ENCODE results near the gene EIF4H. TPM values are rescaled to one million over a fixed set of nuclear protein-coding genes. Genes with fewer than 3 reads are reported as not detected.
"Not testable (repeated sequence)": the region's sequence is repeated elsewhere in the genome, so short reads cannot be mapped to it uniquely, and the experiment has no call there.

The EIF4H gene
- total RNA-seq, 2 experiments from 2014 or later: 441 to 496 TPM

- Mint-ChIP-seq H3K27me3 (no peaks in the 10 kb centered on the region), H3K36me3 (ENCODE audit: low read depth) (peaks cover 76% of the 10 kb centered on the region), H3K9me3 (ENCODE audit: low read depth) (no peaks in the 10 kb centered on the region), H3K4me3 (no peak overlapping the region), H3K4me1 (peaks cover 60% of the 10 kb centered on the region), H3K27ac (peak overlapping the region; percentile 60)
- no peak for DNase-seq
- POLR2A ChIA-PET: no interaction called here
- CTCF ChIA-PET: interaction anchor here (0.7 to 1.0 kb wide), 2 partner anchors 15 to 21 kb away, joined by 3 to 5 read pairs; no protein-coding TSS in a partner anchor
- intact Hi-C loops (cut with DNase I, micrococcal nuclease): no loop called here
- no peak for ATAC-seq
Measured at GRCh38 chr7:74185636-74186035, 11.5 kb downstream of the EIF4H start.

- ATAC-seq: no peak
- no peak for DNase-seq
- Mint-ChIP-seq H3K4me3 (no peak overlapping the region), H3K9me3 (ENCODE audit: low read depth) (no peaks in the 10 kb centered on the region), H3K4me1 (peaks cover 38% of the 10 kb centered on the region), H3K27ac (peak overlapping the region; percentile 14), H3K36me3 (ENCODE audit: low read depth) (peaks cover 72% of the 10 kb centered on the region), H3K27me3 (no peaks in the 10 kb centered on the region)
- POLR2A ChIA-PET: no interaction called here
- CTCF ChIA-PET: interaction anchor here (2.1 to 6.8 kb wide), 2 partner anchors 15 to 18 kb away, joined by 6 to 39 read pairs; no protein-coding TSS in a partner anchor
- intact Hi-C loops (cut with DNase I, micrococcal nuclease): no loop called here
Measured at GRCh38 chr7:74187915-74188675, 13.9 kb downstream of the EIF4H start.

GRCh38 chr7:74190259-74190658 lies 16.1 kb downstream of the EIF4H start:
- ChIA-PET POLR2A (interaction anchor here (1.3 kb wide), 1 partner anchor 12 kb away, joined by 7 read pairs; no protein-coding TSS in a partner anchor), CTCF (interaction anchor here (0.7 to 6.8 kb wide), 7 partner anchors 10 to 210 kb away, joined by 3 to 39 read pairs (median 3); no protein-coding TSS in a partner anchor)
- Mint-ChIP-seq H3K4me1 (peaks cover 21% of the 10 kb centered on the region), H3K36me3 (ENCODE audit: low read depth) (peaks cover 78% of the 10 kb centered on the region), H3K27ac (no peak overlapping the region), H3K4me3 (no peak overlapping the region), H3K9me3 (ENCODE audit: low read depth) (no peaks in the 10 kb centered on the region), H3K27me3 (no peaks in the 10 kb centered on the region)
- ATAC-seq (no peak), DNase-seq (no peak)
- intact Hi-C loops (cut with DNase I, micrococcal nuclease): no loop called here

- H3K9me3 Mint-ChIP-seq (ENCODE audit: low read depth): no peaks in the 10 kb centered on the region
- peaks cover 78% of the 10 kb centered on the region for H3K36me3 Mint-ChIP-seq (ENCODE audit: low read depth)
- peaks cover 12% of the 10 kb centered on the region for H3K4me1 Mint-ChIP-seq
- H3K27me3 Mint-ChIP-seq: no peaks in the 10 kb centered on the region
- ChIA-PET POLR2A (interaction anchor here (1.0 to 1.1 kb wide), 2 partner anchors 11 to 13 kb away, joined by 4 read pairs; no protein-coding TSS in a partner anchor), CTCF (interaction anchor here (0.9 to 6.8 kb wide), 6 partner anchors 9 to 214 kb away, joined by 3 to 39 read pairs (median 4); no protein-coding TSS in a partner anchor)
- DNase-seq (no peak), ATAC-seq (no peak)
- intact Hi-C loops (cut with DNase I, micrococcal nuclease): no loop called here
- peak overlapping the region; percentile 19 for H3K27ac Mint-ChIP-seq
- H3K4me3 Mint-ChIP-seq: no peak overlapping the region
Measured at GRCh38 chr7:74191231-74191630, 17.1 kb downstream of the EIF4H start.

GRCh38 chr7:74193054-74193453 lies 18.9 kb downstream of the EIF4H start:
- H3K4me3 Mint-ChIP-seq: no peak overlapping the region
- intact Hi-C loops (cut with DNase I, micrococcal nuclease): no loop called here
- no peak for ATAC-seq
- CTCF ChIA-PET: interaction anchor here (0.6 to 6.8 kb wide), 6 partner anchors 9 to 306 kb away, joined by 3 to 39 read pairs (median 4); no protein-coding TSS in a partner anchor
- no peaks in the 10 kb centered on the region for H3K27me3 Mint-ChIP-seq
- peak overlapping the region; percentile 10 for H3K27ac Mint-ChIP-seq
- DNase-seq: no peak
- H3K4me1 Mint-ChIP-seq: peaks cover 4% of the 10 kb centered on the region
- no peaks in the 10 kb centered on the region for H3K9me3 Mint-ChIP-seq (ENCODE audit: low read depth)
- peaks cover 73% of the 10 kb centered on the region for H3K36me3 Mint-ChIP-seq (ENCODE audit: low read depth)
- POLR2A ChIA-PET: interaction anchor here (0.9 to 1.4 kb wide), 5 partner anchors 9 to 19 kb away, joined by 3 to 12 read pairs (median 4); partner anchors contain the start of gene EIF4H

- Mint-ChIP-seq H3K4me1 (peaks cover 4% of the 10 kb centered on the region), H3K36me3 (ENCODE audit: low read depth) (peaks cover 64% of the 10 kb centered on the region), H3K27me3 (no peaks in the 10 kb centered on the region), H3K9me3 (ENCODE audit: low read depth) (no peaks in the 10 kb centered on the region), H3K27ac (no peak overlapping the region), H3K4me3 (no peak overlapping the region)
- ATAC-seq (no peak), DNase-seq (no peak)
- POLR2A ChIA-PET: interaction anchor here (0.5 to 1.4 kb wide), 4 partner anchors 10 to 19 kb away, joined by 3 to 4 read pairs (median 3); partner anchors contain the start of gene EIF4H
- CTCF ChIA-PET: interaction anchor here (0.7 to 6.8 kb wide), 7 partner anchors 10 to 720 kb away, joined by 3 to 39 read pairs (median 4); no protein-coding TSS in a partner anchor
- intact Hi-C loops (cut with DNase I, micrococcal nuclease): no loop called here
Measured at GRCh38 chr7:74193913-74194312, 19.8 kb downstream of the EIF4H start.

GRCh38 chr7:74194686-74195085 lies 20.5 kb downstream of the EIF4H start:
- ChIA-PET CTCF (interaction anchor here (1.2 to 6.8 kb wide), 4 partner anchors 9 to 197 kb away, joined by 3 to 39 read pairs (median 5); no protein-coding TSS in a partner anchor), POLR2A (no interaction called here)
- H3K27me3 Mint-ChIP-seq: no peaks in the 10 kb centered on the region
- no peaks in the 10 kb centered on the region for H3K9me3 Mint-ChIP-seq (ENCODE audit: low read depth)
- no peak overlapping the region for H3K4me3 Mint-ChIP-seq
- ATAC-seq (no peak), DNase-seq (no peak)
- peaks cover 58% of the 10 kb centered on the region for H3K36me3 Mint-ChIP-seq (ENCODE audit: low read depth)
- peaks cover 4% of the 10 kb centered on the region for H3K4me1 Mint-ChIP-seq
- intact Hi-C loops (cut with DNase I, micrococcal nuclease): no loop called here
- H3K27ac Mint-ChIP-seq: peak overlapping the region; percentile 77

GRCh38 chr7:74195139-74195860 lies 21.1 kb downstream of the EIF4H start:
- DNase-seq; H3K4me1 Mint-ChIP-seq; ATAC-seq; POLR2A ChIA-PET; H3K4me3 Mint-ChIP-seq; CTCF ChIA-PET; intact Hi-C loops (cut with DNase I, micrococcal nuclease); H3K9me3 Mint-ChIP-seq (ENCODE audit: low read depth); H3K27me3 Mint-ChIP-seq: not testable (repeated sequence)
- peak overlapping the region; percentile 77 for H3K27ac Mint-ChIP-seq
- H3K36me3 Mint-ChIP-seq (ENCODE audit: low read depth): peaks cover 52% of the 10 kb centered on the region

- H3K9me3 Mint-ChIP-seq (ENCODE audit: low read depth); DNase-seq; H3K27ac Mint-ChIP-seq; H3K4me3 Mint-ChIP-seq; H3K4me1 Mint-ChIP-seq; intact Hi-C loops (cut with DNase I, micrococcal nuclease); H3K27me3 Mint-ChIP-seq; POLR2A ChIA-PET: not testable (repeated sequence)
- CTCF ChIA-PET: interaction anchor here (1.5 to 1.9 kb wide), 2 partner anchors 10 to 13 kb away, joined by 5 to 6 read pairs; no protein-coding TSS in a partner anchor
- peak; percentile 16 for ATAC-seq
- H3K36me3 Mint-ChIP-seq (ENCODE audit: low read depth): peaks cover 47% of the 10 kb centered on the region
Measured at GRCh38 chr7:74195968-74196654, 22.0 kb downstream of the EIF4H start.

GRCh38 chr7:74197449-74198124 lies 23.4 kb downstream of the EIF4H start:
- ATAC-seq: no peak
- H3K9me3 Mint-ChIP-seq (ENCODE audit: low read depth): no peaks in the 10 kb centered on the region
- no peak overlapping the region for H3K27ac Mint-ChIP-seq
- ChIA-PET POLR2A (interaction anchor here (0.6 kb wide), 1 partner anchor 13 kb away, joined by 3 read pairs; no protein-coding TSS in a partner anchor), CTCF (interaction anchor here (0.7 to 1.9 kb wide), 4 partner anchors 9 to 24 kb away, joined by 3 to 6 read pairs (median 4); no protein-coding TSS in a partner anchor)
- H3K27me3 Mint-ChIP-seq: no peaks in the 10 kb centered on the region
- peaks cover 39% of the 10 kb centered on the region for H3K36me3 Mint-ChIP-seq (ENCODE audit: low read depth)
- intact Hi-C loops (cut with DNase I, micrococcal nuclease): no loop called here
- no peak for DNase-seq
- peaks cover 4% of the 10 kb centered on the region for H3K4me1 Mint-ChIP-seq
- H3K4me3 Mint-ChIP-seq: no peak overlapping the region
